Ascending aorta (tissue), 2 donors: Measurements from ENCODE around the gene SORCS1. TPM values are rescaled to one million over a fixed set of nuclear protein-coding genes. Genes with fewer than 3 reads are reported as not detected.

ENCODE experiments used
- DNase-seq, 2 donors: peaks; one replicate each; pipeline ENCODE4 v3.0.0-alpha.2; 2019; ENCODE audit warnings: low spot score in 2 of 2
- H3K27ac ChIP-seq, 2 donors: fragments of 200-600 bp; sonication (generic); one replicate each; pipeline ENCODE4 v1.5.1; 2016 to 2017; ENCODE audit warnings: mild to moderate bottlenecking in 1 of 2
- H3K27me3 ChIP-seq: fragments of 200-600 bp; sonication (generic); one replicate; pipeline ENCODE4 v1.5.1; 2017
- H3K36me3 ChIP-seq, 2 donors: fragments of 200-600 bp; sonication (generic); one replicate each; pipeline ENCODE4 v1.5.1; 2016
- H3K4me1 ChIP-seq, 2 donors: fragments of 200-600 bp; sonication (generic); one replicate each; pipeline ENCODE4 v1.5.1; 2016 to 2017; ENCODE audit warnings: mild to moderate bottlenecking in 1 of 2
- H3K4me3 ChIP-seq, 2 donors: fragments of 200-600 bp; sonication (generic); one replicate each; pipeline ENCODE4 v1.5.1; 2016 to 2017; ENCODE audit warnings: mild to moderate bottlenecking in 1 of 2
- H3K9me3 ChIP-seq, 2 donors: fragments of 200-600 bp; sonication (generic); one replicate each; pipeline ENCODE4 v1.5.1; 2016
- intact Hi-C: fragments of 100-400 bp; cut with DNase I; formaldehyde crosslinking; loops from one replicate; pipeline ENCODE4 v1.15.1; 2023
- total RNA-seq: library from RNA; depleted of rRNA; stranded (reverse); fragments of >200 nt; gene quantifications from one replicate; pipeline ENCODE4 v1.1.0, GENCODE V29; 2016
- TF ChIP-seq, protein P1 (sequence below), 3 experiments: fragments of 200-600 bp in 2 of 3; fragments of 450-650 bp in 1 of 3; sonication (generic) in 2 of 3; IDR thresholded peaks; one replicate each; pipeline ENCODE4 v1.5.1; 2016 to 2019; ENCODE audit warnings: antibody characterized with exemption in 3 of 3, mild to moderate bottlenecking in 1 of 3, moderate library complexity in 1 of 3

SORCS1 gene
- total RNA-seq, 1 donor from 2014 or later = not detected

DNA sequence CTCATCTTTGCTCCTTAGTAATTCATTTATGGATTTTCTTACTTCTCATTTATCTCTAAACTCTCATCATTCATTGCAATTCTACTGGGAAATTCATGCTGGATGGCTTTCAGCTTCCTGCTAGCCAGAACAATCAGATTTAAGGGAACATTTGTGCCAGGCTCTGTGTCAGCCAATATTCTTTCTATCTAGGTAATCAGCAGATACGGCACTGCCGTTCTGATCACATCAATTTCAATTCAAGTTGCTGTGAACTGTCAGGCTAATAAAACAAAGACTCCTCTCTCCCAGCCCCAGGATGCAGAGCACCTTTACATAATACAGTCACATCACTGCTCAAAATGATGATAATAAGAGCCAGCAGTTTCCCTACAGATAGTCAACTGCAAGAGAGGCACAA, 468.3 kb downstream of the SORCS1 start:
- Histone ChIP-seq H3K36me3 (no peaks in the 10 kb centered on the region), H3K27me3 (no peaks in the 10 kb centered on the region), H3K27ac (no peak overlapping the region), H3K4me1 (no peaks in the 10 kb centered on the region), H3K9me3 (no peaks in the 10 kb centered on the region), H3K4me3 (no peak overlapping the region)
- intact Hi-C loops = no loop called here
- DNase-seq = no peak
- TF ChIP-seq, protein P1, sequence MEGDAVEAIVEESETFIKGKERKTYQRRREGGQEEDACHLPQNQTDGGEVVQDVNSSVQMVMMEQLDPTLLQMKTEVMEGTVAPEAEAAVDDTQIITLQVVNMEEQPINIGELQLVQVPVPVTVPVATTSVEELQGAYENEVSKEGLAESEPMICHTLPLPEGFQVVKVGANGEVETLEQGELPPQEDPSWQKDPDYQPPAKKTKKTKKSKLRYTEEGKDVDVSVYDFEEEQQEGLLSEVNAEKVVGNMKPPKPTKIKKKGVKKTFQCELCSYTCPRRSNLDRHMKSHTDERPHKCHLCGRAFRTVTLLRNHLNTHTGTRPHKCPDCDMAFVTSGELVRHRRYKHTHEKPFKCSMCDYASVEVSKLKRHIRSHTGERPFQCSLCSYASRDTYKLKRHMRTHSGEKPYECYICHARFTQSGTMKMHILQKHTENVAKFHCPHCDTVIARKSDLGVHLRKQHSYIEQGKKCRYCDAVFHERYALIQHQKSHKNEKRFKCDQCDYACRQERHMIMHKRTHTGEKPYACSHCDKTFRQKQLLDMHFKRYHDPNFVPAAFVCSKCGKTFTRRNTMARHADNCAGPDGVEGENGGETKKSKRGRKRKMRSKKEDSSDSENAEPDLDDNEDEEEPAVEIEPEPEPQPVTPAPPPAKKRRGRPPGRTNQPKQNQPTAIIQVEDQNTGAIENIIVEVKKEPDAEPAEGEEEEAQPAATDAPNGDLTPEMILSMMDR (IDR thresholded peaks at IDR 0.05) = no peak

DNA sequence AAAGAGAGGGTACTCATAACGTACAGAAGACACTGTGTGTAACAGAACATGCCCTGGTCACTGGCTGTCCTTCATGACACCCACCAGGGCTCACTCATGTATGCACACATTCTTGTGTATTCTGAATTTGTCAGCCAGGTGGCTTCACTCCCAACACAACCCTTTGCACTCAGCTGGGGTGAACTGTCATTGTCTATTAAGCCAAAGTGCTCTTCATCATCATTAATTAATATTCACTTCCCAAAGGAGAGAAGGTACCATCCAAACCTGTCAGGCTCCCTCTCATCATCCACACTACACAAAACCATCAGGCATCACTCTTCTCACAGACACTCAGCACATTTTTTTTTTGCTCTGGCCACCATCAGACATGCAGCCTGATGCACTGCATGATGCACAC, 469.8 kb downstream of the SORCS1 start:
- DNase-seq = no peak
- intact Hi-C loops = no loop called here
- Histone ChIP-seq H3K4me3 (no peak overlapping the region), H3K27ac (no peak overlapping the region), H3K9me3 (no peaks in the 10 kb centered on the region), H3K4me1 (no peaks in the 10 kb centered on the region), H3K36me3 (no peaks in the 10 kb centered on the region), H3K27me3 (no peaks in the 10 kb centered on the region)
- TF ChIP-seq, protein P1 (IDR thresholded peaks at IDR 0.05) = no peak

DNA sequence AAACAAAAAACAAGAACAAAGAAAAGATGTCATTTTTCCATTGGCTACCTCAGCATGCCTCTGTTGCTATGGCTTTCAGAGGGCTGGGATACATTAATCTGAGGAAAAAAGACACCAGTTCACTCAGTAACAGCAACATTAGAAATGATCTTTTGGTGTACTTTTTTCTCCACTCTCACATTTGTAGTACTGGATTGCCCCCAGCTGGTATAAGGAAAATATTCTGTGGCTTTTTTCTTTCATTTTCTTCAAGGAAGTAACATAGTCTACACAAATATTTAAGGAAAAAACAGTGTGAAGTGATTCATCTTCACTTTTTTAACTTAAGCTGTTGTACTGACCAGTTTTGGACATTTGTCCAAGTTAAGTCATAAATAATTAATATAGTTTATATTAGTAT, 482.3 kb downstream of the SORCS1 start:
- TF ChIP-seq, protein P1 (IDR thresholded peaks at IDR 0.05) = no peak
- Histone ChIP-seq H3K9me3 (no peaks in the 10 kb centered on the region), H3K4me3 (no peak overlapping the region), H3K36me3 (no peaks in the 10 kb centered on the region), H3K27ac (no peak overlapping the region), H3K27me3 (no peaks in the 10 kb centered on the region), H3K4me1 (no peaks in the 10 kb centered on the region)
- DNase-seq = no peak
- intact Hi-C loops = no loop called here

DNA sequence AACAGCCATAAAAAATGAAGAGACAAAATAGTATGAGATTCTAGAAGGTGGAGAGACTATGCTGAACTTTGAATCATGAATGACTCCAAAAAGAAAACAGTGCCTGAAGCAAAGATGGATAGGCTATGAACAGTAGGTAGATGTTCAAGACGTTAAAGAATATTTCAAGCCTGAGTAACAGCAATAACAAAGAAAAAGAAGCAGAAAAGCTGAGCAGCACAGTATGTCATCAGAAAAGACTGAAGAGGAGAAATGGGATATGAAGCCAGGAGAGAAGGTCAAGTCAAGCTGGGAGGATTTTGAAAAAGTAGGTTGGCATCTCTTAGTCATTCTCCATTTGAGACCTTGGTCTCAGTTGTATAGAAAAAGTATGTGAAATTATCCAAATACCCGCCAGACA, 484.4 kb downstream of the SORCS1 start:
- DNase-seq = no peak
- H3K4me1 ChIP-seq = no peaks in the 10 kb centered on the region
- H3K27ac ChIP-seq = no peak overlapping the region
- H3K4me3 ChIP-seq = no peak overlapping the region
- no peaks in the 10 kb centered on the region for H3K27me3 ChIP-seq
- intact Hi-C loops = no loop called here
- H3K36me3 ChIP-seq = no peaks in the 10 kb centered on the region
- H3K9me3 ChIP-seq = no peaks in the 10 kb centered on the region
- TF ChIP-seq, protein P1 (IDR thresholded peaks at IDR 0.05) = no peak

DNA sequence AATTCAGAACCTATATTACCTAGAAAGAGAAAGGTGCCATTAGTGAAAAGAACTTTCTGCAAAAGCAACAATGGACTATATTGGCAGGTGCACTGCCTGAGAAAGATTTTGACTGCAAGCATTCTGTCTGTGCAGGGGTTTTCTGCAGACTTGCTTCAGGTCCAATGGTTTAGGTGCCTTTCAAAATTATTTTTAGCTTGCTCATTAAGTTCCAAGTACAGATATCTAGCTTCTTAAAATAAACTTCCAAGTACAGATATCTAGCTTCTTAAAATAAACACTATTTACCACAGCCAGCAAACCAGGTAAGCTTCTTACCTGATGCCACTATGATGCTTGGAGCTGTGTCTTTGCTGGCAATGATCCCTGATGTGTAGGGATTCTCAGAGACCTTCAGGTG, 485.2 kb downstream of the SORCS1 start:
- no peak for DNase-seq
- no peak overlapping the region for H3K27ac ChIP-seq
- intact Hi-C loops = no loop called here
- no peaks in the 10 kb centered on the region for H3K9me3 ChIP-seq
- no peaks in the 10 kb centered on the region for H3K27me3 ChIP-seq
- H3K36me3 ChIP-seq = no peaks in the 10 kb centered on the region
- TF ChIP-seq, protein P1 (IDR thresholded peaks at IDR 0.05) = no peak
- no peak overlapping the region for H3K4me3 ChIP-seq
- H3K4me1 ChIP-seq = no peaks in the 10 kb centered on the region

DNA sequence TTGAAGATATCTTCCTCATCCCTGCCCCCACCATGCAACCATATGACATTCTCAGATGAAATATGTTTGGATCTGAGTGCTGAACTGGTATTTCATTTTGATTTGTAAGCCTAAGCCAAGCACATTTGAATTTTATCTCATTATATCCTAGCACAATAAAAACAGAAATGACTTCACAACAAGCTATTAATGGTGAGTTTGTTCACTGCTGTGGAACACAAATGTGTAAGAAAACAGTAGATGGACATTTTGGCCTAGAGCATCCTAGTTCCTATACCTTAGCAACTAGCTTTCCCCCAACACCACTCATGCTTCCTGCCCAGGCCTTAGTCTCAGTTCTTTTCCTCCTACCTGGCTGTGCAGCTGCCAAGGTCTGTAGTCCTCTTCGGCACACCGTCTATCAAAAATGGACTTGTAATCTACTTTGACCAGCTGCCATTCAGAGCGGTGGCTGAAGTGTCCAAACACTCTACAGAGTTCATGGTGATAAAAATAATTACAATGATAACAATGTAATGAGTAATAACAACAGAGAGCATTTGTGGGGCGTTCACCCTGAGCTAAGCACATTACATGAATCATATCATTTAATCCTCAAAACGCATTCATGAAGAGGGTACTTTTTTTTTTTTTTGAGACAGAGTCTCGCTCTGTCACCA, 491.9 kb downstream of the SORCS1 start:
- Histone ChIP-seq H3K4me1 (no peaks in the 10 kb centered on the region), H3K27me3 (no peaks in the 10 kb centered on the region), H3K4me3 (no peak overlapping the region), H3K9me3 (no peaks in the 10 kb centered on the region), H3K36me3 (no peaks in the 10 kb centered on the region), H3K27ac (no peak overlapping the region)
- intact Hi-C loops = no loop called here
- TF ChIP-seq, protein P1 (IDR thresholded peaks at IDR 0.05) = no peak
- DNase-seq = no peak
